Activated CD4-positive, alpha-beta memory T cell treated with anti-CD3 and anti-CD28 coated beads for 36 hours (primary cell): ENCODE measurements around the gene RSRP1. TPM values are rescaled to one million over a fixed set of nuclear protein-coding genes. Genes with fewer than 3 reads are reported as not detected.
A peak's percentile ranks its signal among the peaks of the same experiment; 100 is the strongest.
"Not testable (repeated sequence)": the region's sequence is repeated elsewhere in the genome, so short reads cannot be mapped to it uniquely, and the experiment has no call there.

ENCODE experiments used
- CTCF ChIA-PET: fragments of 350-600 bp; sonication (Branson Sonifier 250); formaldehyde crosslinking; loops from one replicate; lab custom pipeline; 2021; ENCODE audit warnings: antibody characterized with exemption, inconsistent platforms; lab: Charles Lee
- POLR2A ChIA-PET: fragments of 350-600 bp; sonication (Branson Sonifier 250); formaldehyde crosslinking; loops from one replicate; lab custom pipeline; 2021; ENCODE audit warnings: antibody characterized with exemption; lab: Charles Lee
- DNase-seq: peaks from one replicate; pipeline ENCODE4 v3.0.0-alpha.2; 2020
- H3K27ac Mint-ChIP-seq: one replicate; pipeline ENCODE4 v1.8.0; 2021; ENCODE audit warnings: mixed read lengths
- H3K27me3 Mint-ChIP-seq: one replicate; pipeline ENCODE4 v1.8.0; 2021; ENCODE audit warnings: mixed read lengths
- H3K36me3 Mint-ChIP-seq: one replicate; pipeline ENCODE4 v1.8.0; 2021; ENCODE audit warnings: mixed read lengths
- H3K4me1 Mint-ChIP-seq: one replicate; pipeline ENCODE4 v1.8.0; 2021; ENCODE audit warnings: low read depth, mixed read lengths
- H3K4me3 Mint-ChIP-seq: one replicate; pipeline ENCODE4 v1.8.0; 2021; ENCODE audit warnings: mild to moderate bottlenecking, mixed read lengths
- H3K9me3 Mint-ChIP-seq: one replicate; pipeline ENCODE4 v1.8.0; 2021; ENCODE audit warnings: mixed read lengths
- intact Hi-C: fragments of 100-400 bp; cut with micrococcal nuclease; formaldehyde crosslinking; loops from one replicate; pipeline ENCODE4 v1.15.1; 2023
- total RNA-seq, 2 experiments: library from RNA; stranded (reverse); gene quantifications; one replicate each; pipeline ENCODE4 v1.2.3, GENCODE V29; 2021

RSRP1 gene
- total RNA-seq, 2 experiments from 2014 or later, result 123 to 143 TPM

DNA sequence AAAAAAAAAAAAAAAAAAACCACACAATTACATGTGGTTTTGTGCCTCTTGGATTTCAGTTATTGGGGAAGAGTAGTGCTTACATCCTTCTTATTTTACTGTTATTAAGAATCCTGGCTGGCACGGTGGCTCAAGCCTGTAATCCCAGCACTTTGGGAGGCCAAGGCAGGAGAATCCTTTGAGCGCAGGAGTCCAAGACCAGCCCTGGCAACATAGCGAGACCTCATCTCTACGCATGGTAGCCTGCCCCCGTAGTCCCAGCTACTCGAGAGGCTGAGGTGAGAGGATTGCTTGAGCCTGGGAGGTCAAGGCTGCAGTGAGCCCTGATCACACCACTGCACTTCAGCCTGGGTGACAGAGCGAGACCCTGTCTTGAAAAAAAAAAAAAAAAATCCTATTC is 11.0 kb downstream of the RSRP1 start:
- H3K4me3 Mint-ChIP-seq, H3K9me3 Mint-ChIP-seq, POLR2A ChIA-PET, H3K27me3 Mint-ChIP-seq, H3K36me3 Mint-ChIP-seq, DNase-seq, CTCF ChIA-PET: not testable (repeated sequence)
- intact Hi-C loops, result loop anchor here (10.0 kb wide), 3 partner anchors 311 to 821 kb away; partner anchors contain the start of genes NIPAL3, SRRM1 and STPG1
- H3K4me1 Mint-ChIP-seq, result peaks cover 42% of the 10 kb centered on the region
- H3K27ac Mint-ChIP-seq, result peak overlapping the region; percentile 18

DNA sequence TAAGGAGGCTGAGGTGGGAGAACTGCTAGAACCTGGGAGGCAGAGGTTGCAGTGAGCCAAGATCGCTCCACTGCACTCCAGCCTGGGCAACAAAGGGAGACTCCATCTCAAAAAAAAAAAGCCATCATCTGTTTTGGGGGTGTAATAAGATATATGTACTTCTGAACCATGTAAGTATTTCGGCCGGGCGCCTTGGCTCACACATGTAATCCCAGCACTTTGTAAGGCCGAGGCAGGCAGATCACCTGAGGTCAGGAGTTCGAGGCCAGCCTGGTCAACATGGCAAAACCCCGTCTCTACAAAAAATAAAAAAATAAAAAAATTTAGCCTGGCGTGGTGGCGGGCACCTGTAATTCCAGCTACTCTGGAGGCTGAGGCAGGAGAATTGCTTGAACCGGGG is 11.8 kb downstream of the RSRP1 start:
- H3K27ac Mint-ChIP-seq, H3K4me3 Mint-ChIP-seq, H3K9me3 Mint-ChIP-seq, H3K36me3 Mint-ChIP-seq, POLR2A ChIA-PET, DNase-seq, H3K27me3 Mint-ChIP-seq: not testable (repeated sequence)
- intact Hi-C loops, result loop anchor here (10.0 kb wide), 3 partner anchors 311 to 821 kb away; partner anchors contain the start of genes NIPAL3, SRRM1 and STPG1
- H3K4me1 Mint-ChIP-seq, result peaks cover 44% of the 10 kb centered on the region
- CTCF ChIA-PET, result interaction anchor here (0.9 kb wide), 1 partner anchor 9 kb away, joined by 3 read pairs; no protein-coding TSS in a partner anchor

DNA sequence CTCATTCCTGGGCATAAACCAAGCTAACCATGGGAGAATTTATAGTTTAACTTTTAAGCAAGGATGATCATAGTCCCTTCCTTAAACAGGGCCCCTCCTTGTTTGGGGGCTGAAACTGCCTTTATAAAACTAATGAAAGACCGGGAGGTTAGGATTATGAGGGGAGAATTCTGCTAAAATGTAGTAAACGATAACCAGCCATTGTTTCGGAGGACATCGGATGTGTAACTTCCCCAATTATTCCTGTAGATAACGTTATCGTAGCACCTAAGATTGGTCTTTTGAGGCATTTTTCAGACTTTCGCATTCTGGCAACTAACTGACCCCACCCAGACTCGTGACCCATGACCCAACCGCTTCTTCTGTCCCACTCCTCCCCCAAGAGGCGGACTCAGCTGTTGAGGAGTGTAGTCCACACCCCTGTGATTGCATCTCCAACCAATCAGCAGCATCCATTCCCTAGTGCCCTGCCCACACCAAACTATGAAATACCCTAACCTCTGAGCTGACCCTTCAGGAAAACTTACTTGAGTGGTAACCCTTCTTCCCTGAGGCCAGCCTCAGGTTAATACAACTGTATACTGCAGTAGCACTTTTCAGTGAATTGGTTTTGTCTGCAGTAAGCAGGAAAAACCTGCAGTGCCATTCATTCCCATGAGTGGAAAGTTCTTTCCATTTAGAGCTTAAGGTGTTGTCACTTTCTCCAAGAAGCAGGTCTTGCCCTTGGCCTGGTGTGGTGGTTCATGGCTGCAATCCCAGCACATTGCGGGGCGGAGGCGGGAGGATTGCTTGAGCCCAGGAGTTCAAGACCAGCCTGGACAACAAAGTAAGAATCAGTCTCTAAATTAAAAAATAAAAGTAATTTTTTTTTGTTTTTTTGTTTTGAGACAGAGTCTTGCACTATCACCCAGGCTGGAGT is 14.1 kb downstream of the RSRP1 start:
- DNase-seq, result peak; percentile 85
- ChIA-PET POLR2A (interaction anchor here (1.0 to 2.6 kb wide), 10 partner anchors 9 to 591 kb away, joined by 3 to 29 read pairs (median 5); partner anchors contain the start of genes RSRP1, RUNX3 and TMEM50A), CTCF (interaction anchor here (0.9 to 1.4 kb wide), 3 partner anchors 9 to 195 kb away, joined by 3 to 7 read pairs (median 4); partner anchors contain the start of gene RSRP1)
- no peak overlapping the region for H3K27ac Mint-ChIP-seq
- intact Hi-C loops, result loop anchor here (1.0 to 10.0 kb wide), 6 partner anchors 7 to 818 kb away; partner anchors contain the start of genes NIPAL3, RSRP1, SRRM1 and STPG1
- H3K4me1 Mint-ChIP-seq, result peaks cover 37% of the 10 kb centered on the region
- H3K27me3 Mint-ChIP-seq, result no peaks in the 10 kb centered on the region
- H3K9me3 Mint-ChIP-seq, result no peaks in the 10 kb centered on the region
- H3K36me3 Mint-ChIP-seq, result peaks cover 9% of the 10 kb centered on the region
- no peak overlapping the region for H3K4me3 Mint-ChIP-seq

DNA sequence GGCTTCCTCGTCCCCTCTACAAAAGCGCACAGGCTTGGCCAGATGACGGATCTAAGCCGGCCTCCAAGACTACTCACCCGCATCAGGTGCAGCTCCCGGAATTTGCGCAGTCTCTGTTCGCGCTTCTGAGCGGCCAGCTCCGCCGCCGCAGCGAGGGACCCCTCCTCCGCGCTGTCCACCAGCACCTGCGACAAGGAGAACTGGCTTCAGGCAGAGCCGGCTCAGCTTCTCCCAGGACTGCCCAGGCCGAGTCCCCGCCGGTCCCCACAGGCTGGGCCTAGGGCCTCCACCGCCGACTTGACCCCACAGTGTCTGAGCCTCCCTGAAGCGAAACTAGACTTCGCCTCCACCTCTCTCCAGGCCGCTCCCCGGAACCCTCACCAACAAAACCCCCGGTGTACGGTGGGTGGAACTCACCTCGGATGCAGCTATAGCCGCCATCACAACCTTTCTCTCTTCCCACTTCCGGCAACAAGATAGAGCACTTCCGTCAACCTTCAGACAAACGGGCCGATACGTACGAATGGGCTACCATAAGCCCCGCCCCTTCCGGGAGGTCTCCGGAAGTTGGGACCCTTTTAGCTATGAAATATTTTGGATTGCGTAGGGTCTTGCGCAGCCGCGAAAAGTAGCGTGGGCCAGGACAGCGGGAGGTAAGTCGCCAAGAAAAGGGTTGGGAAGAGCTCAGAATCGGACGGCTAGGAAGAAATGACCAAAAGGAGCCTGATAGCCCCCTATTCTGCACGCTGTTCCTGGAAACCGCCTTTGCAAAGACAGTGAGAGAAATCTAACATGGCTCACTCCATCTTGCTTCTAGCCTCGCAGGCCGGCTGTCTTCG is 15.0 kb downstream of the RSRP1 start, which contains the start of gene SYF2:
SYF2 (minus strand) TSS at position 476 of the 839 bp plus-strand sequence; CDS start at position 441, 35 bp downstream.
- peaks cover 14% of the 10 kb centered on the region for H3K36me3 Mint-ChIP-seq
- ChIA-PET POLR2A (interaction anchor here (0.5 to 2.6 kb wide), 11 partner anchors 9 to 590 kb away, joined by 3 to 29 read pairs (median 5); partner anchors contain the start of genes RSRP1, RUNX3 and TMEM50A), CTCF (interaction anchor here (0.9 to 1.4 kb wide), 4 partner anchors 9 to 195 kb away, joined by 3 to 7 read pairs (median 4); partner anchors contain the start of gene RSRP1)
- peak; percentile 92 for DNase-seq
- H3K9me3 Mint-ChIP-seq, result no peaks in the 10 kb centered on the region
- no peak within 1 kb of the TSS for H3K27ac Mint-ChIP-seq
- H3K4me3 Mint-ChIP-seq, result no peak within 1 kb of the TSS
- intact Hi-C loops, result loop anchor here (1.0 to 10.0 kb wide), 5 partner anchors 8 to 817 kb away; partner anchors contain the start of genes NIPAL3, SRRM1 and STPG1
- peaks cover 35% of the 10 kb centered on the region for H3K4me1 Mint-ChIP-seq
- no peaks in the 10 kb centered on the region for H3K27me3 Mint-ChIP-seq

DNA sequence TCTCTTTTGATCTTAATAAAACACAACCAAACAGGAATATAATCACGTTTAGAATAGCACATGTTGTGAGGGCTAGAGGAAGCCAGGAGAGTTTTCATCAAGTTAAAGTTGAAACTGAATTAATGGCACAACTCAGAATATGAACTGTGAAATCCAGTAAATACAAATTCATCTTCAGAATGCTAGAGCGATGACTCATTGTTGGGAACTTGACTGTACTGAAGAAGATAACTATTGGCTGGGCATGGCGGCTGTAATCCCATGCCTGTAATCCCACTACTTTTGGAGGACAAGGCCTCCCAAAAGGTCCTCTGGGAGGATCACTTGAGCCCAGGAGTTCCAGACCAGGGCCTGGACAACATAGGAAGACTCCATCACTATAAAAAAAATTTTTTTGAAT is 23.8 kb downstream of the RSRP1 start:
- Mint-ChIP-seq H3K36me3 (peaks cover 34% of the 10 kb centered on the region), H3K27ac (no peak overlapping the region), H3K9me3 (no peaks in the 10 kb centered on the region), H3K4me3 (no peak overlapping the region), H3K27me3 (no peaks in the 10 kb centered on the region), H3K4me1 (peaks cover 6% of the 10 kb centered on the region)
- DNase-seq, result no peak
- POLR2A ChIA-PET, result no interaction called here
- intact Hi-C loops, result no loop called here
- CTCF ChIA-PET, result no interaction called here

DNA sequence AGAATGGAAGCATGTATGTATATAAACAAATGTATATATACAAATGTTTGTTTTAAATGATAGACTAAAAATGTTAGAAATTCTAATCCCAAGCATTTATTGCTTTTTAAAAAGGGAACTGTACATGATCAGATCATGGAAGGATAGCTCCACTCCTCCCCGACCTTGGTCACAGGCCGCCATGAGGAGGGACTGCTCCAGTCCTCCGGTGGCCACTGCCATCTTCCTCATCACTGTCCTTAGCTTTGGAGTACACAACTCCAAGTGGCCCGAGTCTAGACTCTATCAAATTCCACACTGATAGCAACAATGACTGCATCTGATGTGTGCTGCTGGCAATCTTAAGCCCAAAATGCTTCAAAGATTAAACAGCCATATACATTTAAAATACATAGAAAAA is 24.6 kb downstream of the RSRP1 start:
- H3K4me1 Mint-ChIP-seq, result peaks cover 2% of the 10 kb centered on the region
- no peak overlapping the region for H3K27ac Mint-ChIP-seq
- H3K27me3 Mint-ChIP-seq, result no peaks in the 10 kb centered on the region
- H3K4me3 Mint-ChIP-seq, result no peak overlapping the region
- POLR2A ChIA-PET, result interaction anchor here (0.6 kb wide), 1 partner anchor 303 kb away, joined by 3 read pairs; no protein-coding TSS in a partner anchor
- no peaks in the 10 kb centered on the region for H3K9me3 Mint-ChIP-seq
- intact Hi-C loops, result no loop called here
- CTCF ChIA-PET, result no interaction called here
- H3K36me3 Mint-ChIP-seq, result peaks cover 31% of the 10 kb centered on the region
- DNase-seq, result no peak

DNA sequence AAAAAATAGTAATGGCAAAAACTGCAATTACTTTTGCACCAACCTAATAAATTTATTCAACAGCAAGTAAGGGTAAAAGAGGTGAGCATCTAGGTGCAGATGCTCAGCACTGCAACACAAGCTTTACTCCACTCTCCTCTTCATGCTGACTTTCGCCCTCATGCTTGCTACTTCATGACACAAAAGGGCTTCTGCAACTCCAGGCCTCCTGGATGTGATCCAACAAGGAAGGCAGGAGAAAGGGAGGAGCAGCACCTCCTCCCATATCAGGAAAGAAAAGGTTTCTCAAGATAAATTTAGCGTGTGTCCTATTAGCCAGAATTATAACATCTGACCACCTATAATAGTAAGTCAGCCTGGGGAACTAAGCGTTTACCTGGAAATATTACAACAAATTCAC is 26.6 kb downstream of the RSRP1 start:
- ChIA-PET POLR2A (no interaction called here), CTCF (no interaction called here)
- H3K27ac Mint-ChIP-seq, result no peak overlapping the region
- peaks cover 19% of the 10 kb centered on the region for H3K36me3 Mint-ChIP-seq
- intact Hi-C loops, result no loop called here
- H3K27me3 Mint-ChIP-seq, result no peaks in the 10 kb centered on the region
- H3K4me1 Mint-ChIP-seq, result peaks cover 2% of the 10 kb centered on the region
- no peak for DNase-seq
- H3K9me3 Mint-ChIP-seq, result no peaks in the 10 kb centered on the region
- no peak overlapping the region for H3K4me3 Mint-ChIP-seq

DNA sequence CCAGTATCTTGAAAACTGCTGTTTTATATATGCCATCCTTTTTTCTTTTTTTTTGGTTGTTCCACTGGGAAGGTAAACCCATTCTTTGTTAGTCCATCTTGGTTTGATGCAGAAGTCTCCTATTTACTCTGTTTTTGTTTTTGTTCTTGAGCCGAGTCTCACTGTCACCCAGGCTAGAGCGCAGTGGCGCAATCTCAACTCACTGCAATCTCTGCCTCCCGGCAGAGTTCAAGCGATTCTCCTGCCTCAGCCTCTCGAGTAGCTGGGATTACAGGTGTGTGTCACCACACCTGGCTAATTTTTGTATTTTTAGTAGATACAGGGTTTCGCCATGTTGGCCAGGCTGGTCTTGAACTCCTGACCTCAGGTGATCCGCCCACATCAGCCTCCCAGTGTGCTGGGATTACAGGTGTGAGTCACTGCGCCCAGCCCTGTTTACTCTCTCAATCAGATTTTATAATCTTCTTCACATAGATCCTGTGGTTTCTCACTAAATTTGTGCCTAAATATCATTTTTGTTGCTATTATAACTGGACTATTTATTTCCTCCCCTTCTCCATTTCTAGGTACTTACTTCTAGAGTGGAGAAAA is 27.5 kb downstream of the RSRP1 start:
- Mint-ChIP-seq H3K9me3 (no peaks in the 10 kb centered on the region), H3K36me3 (peaks cover 17% of the 10 kb centered on the region), H3K27ac (peak overlapping the region; percentile 7), H3K4me3 (no peak overlapping the region), H3K4me1 (peaks cover 2% of the 10 kb centered on the region), H3K27me3 (no peaks in the 10 kb centered on the region)
- CTCF ChIA-PET, result interaction anchor here (1.4 kb wide), 1 partner anchor 14 kb away, joined by 4 read pairs; no protein-coding TSS in a partner anchor
- no peak for DNase-seq
- intact Hi-C loops, result no loop called here
- POLR2A ChIA-PET, result no interaction called here

DNA sequence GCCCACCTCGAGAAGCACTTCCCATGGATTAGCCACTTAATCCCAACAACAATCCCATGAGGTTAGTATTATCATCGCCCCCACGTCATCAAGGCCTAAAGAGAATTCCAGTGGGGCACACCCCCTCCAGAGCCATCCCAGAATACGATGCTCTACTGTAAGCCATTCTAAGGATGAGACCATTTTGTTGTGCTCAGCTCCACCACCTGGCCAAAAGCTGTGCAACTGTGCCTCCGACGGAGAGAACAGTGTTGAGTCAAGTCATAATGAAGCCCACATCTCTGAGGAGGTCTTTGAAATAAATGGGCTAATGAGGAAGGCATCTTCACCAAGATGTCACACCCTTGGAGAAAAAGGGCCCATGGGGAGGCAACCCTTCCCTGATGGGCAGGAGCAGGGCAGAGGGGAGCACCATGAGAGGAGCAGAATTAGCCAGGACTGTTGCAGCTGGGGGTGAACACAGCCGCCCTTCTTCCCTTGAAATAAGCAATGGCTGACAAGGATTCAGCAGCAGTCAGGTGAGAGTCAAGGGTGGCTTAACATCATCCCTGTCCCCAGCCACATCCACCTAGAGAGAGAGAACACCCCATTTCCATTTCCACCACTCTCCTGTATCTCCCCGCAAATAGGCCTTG is 29.5 kb downstream of the RSRP1 start:
- Mint-ChIP-seq H3K9me3 (no peaks in the 10 kb centered on the region), H3K4me3 (no peak overlapping the region), H3K4me1 (peaks cover 2% of the 10 kb centered on the region), H3K27ac (no peak overlapping the region), H3K27me3 (no peaks in the 10 kb centered on the region), H3K36me3 (peaks cover 7% of the 10 kb centered on the region)
- intact Hi-C loops, result no loop called here
- POLR2A ChIA-PET, result no interaction called here
- no peak for DNase-seq
- CTCF ChIA-PET, result interaction anchor here (1.0 kb wide), 1 partner anchor 19 kb away, joined by 4 read pairs; no protein-coding TSS in a partner anchor

DNA sequence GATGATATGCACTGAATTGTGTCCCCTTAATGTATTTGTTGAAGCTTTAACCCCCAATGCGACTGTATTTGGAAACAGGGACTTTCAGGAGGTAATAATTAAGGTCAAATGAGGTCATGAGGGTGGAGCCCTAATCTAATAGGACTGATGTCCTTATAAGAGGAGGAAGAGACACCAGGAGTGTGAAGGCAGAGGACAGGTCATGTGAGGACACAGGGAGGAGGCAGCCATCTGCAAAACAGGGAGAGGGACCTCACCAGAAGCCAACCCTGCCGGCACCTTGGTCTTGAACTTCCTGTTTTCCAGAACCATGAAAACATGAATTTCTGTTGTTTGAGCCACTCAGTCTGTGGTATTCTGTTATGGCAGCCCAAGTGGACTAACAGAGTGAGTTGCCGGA is 30.2 kb downstream of the RSRP1 start:
- intact Hi-C loops, result no loop called here
- DNase-seq, result no peak
- peaks cover 3% of the 10 kb centered on the region for H3K36me3 Mint-ChIP-seq
- CTCF ChIA-PET, result no interaction called here
- H3K4me3 Mint-ChIP-seq, result no peak overlapping the region
- H3K27ac Mint-ChIP-seq, result no peak overlapping the region
- peaks cover 2% of the 10 kb centered on the region for H3K4me1 Mint-ChIP-seq
- POLR2A ChIA-PET, result no interaction called here
- H3K9me3 Mint-ChIP-seq, result no peaks in the 10 kb centered on the region
- H3K27me3 Mint-ChIP-seq, result no peaks in the 10 kb centered on the region

DNA sequence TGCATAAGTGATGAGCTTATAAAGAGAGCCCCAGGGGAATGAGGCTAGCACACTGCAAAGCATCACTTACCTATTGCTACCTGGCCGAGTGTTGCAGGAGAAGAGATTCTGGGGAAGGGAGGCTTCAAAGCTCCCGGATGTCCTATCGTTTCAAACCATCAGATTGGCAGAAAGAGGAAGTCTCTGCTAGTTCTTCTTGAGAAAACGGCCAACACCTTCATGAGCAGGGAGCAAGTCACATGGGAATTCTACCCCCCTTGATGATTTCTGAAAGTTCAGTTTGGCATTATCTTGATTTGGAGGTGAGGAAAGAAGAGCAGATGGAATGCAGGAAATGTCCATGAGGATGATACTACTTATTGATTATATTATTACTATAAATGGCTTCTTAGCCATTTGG is 31.1 kb downstream of the RSRP1 start:
- CTCF ChIA-PET, result interaction anchor here (1.4 to 4.1 kb wide), 2 partner anchors 11 to 115 kb away, joined by 3 to 18 read pairs; no protein-coding TSS in a partner anchor
- H3K4me3 Mint-ChIP-seq, result no peak overlapping the region
- no peaks in the 10 kb centered on the region for H3K9me3 Mint-ChIP-seq
- POLR2A ChIA-PET, result no interaction called here
- intact Hi-C loops, result no loop called here
- no peaks in the 10 kb centered on the region for H3K27me3 Mint-ChIP-seq
- no peak for DNase-seq
- H3K36me3 Mint-ChIP-seq, result peaks cover 3% of the 10 kb centered on the region
- peaks cover 2% of the 10 kb centered on the region for H3K4me1 Mint-ChIP-seq
- H3K27ac Mint-ChIP-seq, result no peak overlapping the region
